Duodenal mucosa (tissue), 2 donors: ENCODE data around the gene GPR12.

Experiments used
- H3K27ac ChIP-seq: one replicate; pipeline ENCODE4 v1.7.0; 2013; ENCODE audit warnings: low read depth, low read length
- H3K27me3 ChIP-seq, 2 donors: one replicate each; pipeline ENCODE4 v1.7.0; 2013; ENCODE audit warnings: low read length in 2 of 2, control low read depth in 1 of 2; ENCODE audit not compliant: insufficient read depth in 2 of 2, control insufficient read depth in 1 of 2
- H3K36me3 ChIP-seq, 2 donors: one replicate each; pipeline ENCODE4 v1.7.0; 2013; ENCODE audit warnings: low read length in 2 of 2, control low read depth in 1 of 2; ENCODE audit not compliant: insufficient read depth in 2 of 2, control insufficient read depth in 1 of 2
- H3K4me1 ChIP-seq, 2 donors: one replicate each; pipeline ENCODE4 v1.7.0; 2013; ENCODE audit warnings: low read length in 2 of 2, control low read depth in 1 of 2; ENCODE audit not compliant: insufficient read depth in 2 of 2, control insufficient read depth in 1 of 2
- H3K4me3 ChIP-seq, 2 donors: one replicate each; pipeline ENCODE4 v1.7.0; 2013; ENCODE audit warnings: low read length in 2 of 2, low read depth in 1 of 2
- H3K9ac ChIP-seq, 2 donors: one replicate each; pipeline ENCODE4 v1.7.0; 2013; ENCODE audit warnings: low read length in 2 of 2, low read depth in 1 of 2
- H3K9me3 ChIP-seq, 2 donors: one replicate each; pipeline ENCODE4 v1.7.0; 2013; ENCODE audit warnings: low read length in 2 of 2, control low read depth in 1 of 2; ENCODE audit not compliant: control insufficient read depth in 1 of 2

The GPR12 gene, protein sequence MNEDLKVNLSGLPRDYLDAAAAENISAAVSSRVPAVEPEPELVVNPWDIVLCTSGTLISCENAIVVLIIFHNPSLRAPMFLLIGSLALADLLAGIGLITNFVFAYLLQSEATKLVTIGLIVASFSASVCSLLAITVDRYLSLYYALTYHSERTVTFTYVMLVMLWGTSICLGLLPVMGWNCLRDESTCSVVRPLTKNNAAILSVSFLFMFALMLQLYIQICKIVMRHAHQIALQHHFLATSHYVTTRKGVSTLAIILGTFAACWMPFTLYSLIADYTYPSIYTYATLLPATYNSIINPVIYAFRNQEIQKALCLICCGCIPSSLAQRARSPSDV

DNA sequence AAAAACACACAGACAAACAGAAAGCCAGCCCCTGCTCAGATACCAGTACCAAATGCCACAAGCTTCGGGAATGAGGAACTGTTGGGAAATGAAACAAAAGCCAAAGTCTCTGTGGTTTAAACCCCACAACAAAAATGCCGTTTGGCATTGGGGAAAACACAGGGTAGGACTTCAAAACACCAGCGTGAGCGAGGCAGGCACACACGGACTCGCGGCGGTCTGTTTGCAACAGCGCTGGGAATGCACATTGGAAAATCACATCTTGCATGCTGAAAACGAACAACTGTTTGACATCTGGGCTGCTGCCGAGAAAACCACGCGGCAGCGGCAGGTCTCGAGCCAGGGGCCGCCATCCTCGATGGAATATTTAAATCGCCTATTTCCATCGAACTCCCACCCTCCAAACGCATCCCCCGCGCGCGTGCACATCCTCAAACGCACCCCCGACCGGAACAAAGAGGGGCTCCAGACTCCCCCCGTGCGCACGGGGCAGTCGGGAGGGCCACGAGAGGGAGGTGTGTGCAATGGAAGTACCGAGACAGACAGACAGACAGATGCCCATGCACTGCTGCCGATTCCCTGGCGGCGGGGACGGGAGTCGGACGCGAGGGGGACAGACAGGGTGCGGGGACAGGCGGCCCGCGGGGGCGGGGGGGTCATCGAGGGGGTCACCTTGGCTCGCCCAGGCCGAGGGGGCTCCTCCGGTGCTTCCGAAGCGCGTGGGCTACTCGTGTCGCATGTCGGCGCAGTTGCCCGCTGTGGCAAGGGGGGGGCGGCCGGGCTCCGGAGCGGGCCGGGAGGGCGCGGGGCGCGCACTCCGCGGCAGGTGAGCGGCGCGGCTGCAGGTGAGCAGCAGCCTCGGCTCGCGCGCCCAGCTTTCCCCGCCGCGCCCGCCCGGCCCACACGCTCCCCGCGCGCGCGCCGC, at the start of gene GPR12:
GPR12 (minus strand) TSS at position 880 of the 925 bp plus-strand sequence. CDS start 959 bp downstream, outside the sequence.
- H3K27ac ChIP-seq: no peak within 1 kb of the TSS
- H3K4me1 ChIP-seq: peaks cover 0 to 5% of the 10 kb centered on the region in 2 donors
- peak within 1 kb of the TSS in 1 of 2 donors; percentile 40 for H3K4me3 ChIP-seq
- H3K27me3 ChIP-seq: peaks cover 36 to 38% of the 10 kb centered on the region in 2 donors
- H3K9me3 ChIP-seq: no peaks in the 10 kb centered on the region
- no peaks in the 10 kb centered on the region for H3K36me3 ChIP-seq
- no peak within 1 kb of the TSS for H3K9ac ChIP-seq

DNA sequence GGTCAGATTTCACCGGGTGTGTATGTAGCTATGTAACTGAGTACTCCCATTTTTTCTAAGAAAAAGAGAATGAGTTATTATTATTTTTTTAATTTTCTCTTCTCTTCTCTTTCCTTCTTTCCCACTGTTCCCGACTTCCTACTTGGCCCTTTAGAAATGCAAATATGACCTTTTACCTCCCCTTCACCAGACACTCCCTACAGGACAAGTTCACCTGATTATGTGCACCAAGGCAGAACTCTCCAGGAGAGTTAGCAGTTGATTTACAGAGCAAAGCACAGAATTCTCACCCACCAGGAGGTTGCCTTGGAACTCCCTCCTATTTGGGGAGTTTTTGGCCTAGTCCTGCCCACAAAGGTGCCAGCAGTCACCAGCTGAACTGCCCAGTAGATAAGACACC, 49.5 kb upstream of the GPR12 start:
- H3K27ac ChIP-seq: no peak overlapping the region
- peaks cover 4 to 8% of the 10 kb centered on the region in 2 donors for H3K4me1 ChIP-seq
- no peak overlapping the region for H3K4me3 ChIP-seq
- H3K9me3 ChIP-seq: no peaks in the 10 kb centered on the region
- H3K27me3 ChIP-seq: peaks cover 0 to 3% of the 10 kb centered on the region in 2 donors
- no peak overlapping the region for H3K9ac ChIP-seq
- no peaks in the 10 kb centered on the region for H3K36me3 ChIP-seq

DNA sequence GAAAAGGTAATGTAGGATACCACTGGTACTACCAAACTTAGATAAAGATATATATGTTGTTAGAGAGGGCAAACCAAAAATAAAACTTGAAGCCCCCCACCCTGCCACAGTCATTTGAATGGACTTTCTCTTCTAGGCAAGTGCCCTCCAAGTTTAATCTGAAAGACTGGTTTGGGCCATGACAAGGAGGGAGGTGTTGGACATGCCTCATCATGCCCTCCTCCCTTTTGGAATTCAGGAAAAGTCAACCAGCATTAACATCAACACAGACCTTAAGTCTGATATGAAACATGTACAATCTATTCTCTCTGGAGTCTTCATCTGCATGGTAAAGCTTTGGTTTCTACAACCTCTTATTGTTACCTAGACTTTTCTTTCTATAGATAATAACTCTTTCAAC, 46.3 kb upstream of the GPR12 start:
- Histone ChIP-seq H3K4me3 (no peak overlapping the region), H3K36me3 (no peaks in the 10 kb centered on the region), H3K27ac (no peak overlapping the region), H3K9ac (no peak overlapping the region), H3K4me1 (peaks cover 4 to 8% of the 10 kb centered on the region in 2 donors), H3K9me3 (no peaks in the 10 kb centered on the region), H3K27me3 (peaks cover 0 to 3% of the 10 kb centered on the region in 2 donors)

DNA sequence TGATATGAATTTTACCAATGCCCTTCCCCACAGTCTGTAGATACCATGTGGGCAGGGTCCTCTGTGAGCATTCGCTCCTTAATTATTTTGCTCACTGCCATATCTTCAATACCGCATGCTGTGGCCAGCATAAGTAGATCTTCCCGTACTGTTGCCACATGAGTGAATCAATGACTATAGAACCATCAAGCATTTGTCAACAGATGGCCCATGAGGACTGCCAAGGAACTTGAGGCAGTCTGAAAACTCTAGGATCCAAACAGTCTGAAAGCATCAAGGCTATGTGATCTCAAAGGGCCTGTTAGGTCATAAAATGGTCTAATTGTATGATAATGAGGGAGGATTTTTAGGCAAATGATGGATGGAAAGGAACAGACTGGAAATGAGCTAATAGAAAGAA, 27.4 kb upstream of the GPR12 start:
- Histone ChIP-seq H3K9me3 (no peaks in the 10 kb centered on the region), H3K4me3 (no peak overlapping the region), H3K36me3 (no peaks in the 10 kb centered on the region), H3K27ac (no peak overlapping the region), H3K27me3 (peaks cover 0 to 11% of the 10 kb centered on the region in 2 donors), H3K9ac (no peak overlapping the region), H3K4me1 (no peaks in the 10 kb centered on the region)

DNA sequence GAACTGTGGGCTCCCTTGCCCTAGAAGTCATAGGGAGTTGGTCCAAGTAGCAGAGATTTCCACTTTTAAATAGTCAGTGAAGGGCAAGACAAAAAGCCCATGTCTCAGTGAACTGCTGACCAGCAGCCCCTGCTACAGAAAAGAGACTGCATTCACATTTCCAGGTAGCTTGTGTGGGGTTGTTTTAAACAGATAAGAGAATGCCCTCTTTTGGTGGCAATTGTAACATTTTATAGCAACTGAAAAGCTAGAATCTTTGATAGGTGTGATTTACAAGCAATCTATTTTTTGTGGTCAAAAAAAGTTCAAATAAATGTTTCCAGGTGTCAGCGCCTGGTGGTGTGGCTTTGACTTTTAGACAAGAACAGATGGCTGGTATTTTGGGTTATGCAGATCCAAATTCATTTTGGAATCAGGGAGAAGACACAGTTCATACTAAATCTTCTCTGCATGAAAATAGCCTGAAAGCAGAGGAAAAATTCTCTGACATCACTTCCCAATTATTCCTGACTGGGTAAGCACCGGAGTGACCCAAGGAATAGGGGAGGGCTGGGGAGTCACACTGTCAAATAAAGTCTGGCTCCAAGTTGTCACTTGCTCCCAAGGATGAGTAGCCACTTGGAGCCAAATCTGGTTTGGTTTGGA, 26.2 kb upstream of the GPR12 start:
- Histone ChIP-seq H3K36me3 (no peaks in the 10 kb centered on the region), H3K4me3 (no peak overlapping the region), H3K9me3 (no peaks in the 10 kb centered on the region), H3K27ac (no peak overlapping the region), H3K27me3 (peaks cover 0 to 15% of the 10 kb centered on the region in 2 donors), H3K9ac (no peak overlapping the region), H3K4me1 (no peaks in the 10 kb centered on the region)

DNA sequence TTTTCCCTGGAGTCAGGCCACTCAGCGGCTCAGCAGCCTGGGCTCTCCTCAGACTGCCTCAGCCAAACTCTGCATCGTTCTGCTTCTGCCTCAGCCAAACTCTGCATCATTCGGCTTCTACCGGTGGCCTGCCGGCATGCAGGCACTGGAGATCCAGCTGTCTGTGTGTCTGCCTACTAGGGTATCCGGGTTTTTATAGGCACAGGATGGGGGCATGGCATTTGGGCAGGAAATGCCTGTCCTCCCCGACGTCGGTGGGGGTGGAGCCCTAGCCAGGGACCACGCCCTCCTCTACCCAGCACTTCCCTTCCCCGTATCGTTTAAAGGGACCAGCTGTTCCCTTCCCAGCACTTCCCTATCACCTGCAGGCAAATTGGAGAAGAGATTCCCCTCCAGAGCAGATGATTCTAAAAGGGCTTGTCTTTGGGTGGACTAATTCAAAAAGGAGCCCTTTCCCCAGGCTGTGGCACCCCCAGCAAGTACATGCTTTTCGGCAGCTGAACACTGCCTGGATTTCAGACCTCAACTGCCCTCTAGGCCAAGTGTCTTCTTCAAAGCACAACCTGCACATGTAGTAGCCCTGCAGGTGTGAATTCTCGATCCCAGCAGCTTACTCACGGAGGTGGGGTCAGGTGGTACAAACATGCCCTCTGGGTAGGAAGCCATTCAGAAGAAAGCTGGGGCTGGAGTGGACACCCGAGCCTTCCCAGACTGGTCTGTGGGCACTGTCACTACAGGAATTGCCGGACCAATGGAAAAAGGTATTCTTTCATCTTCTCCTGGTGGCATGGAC, 25.4 kb upstream of the GPR12 start:
- Histone ChIP-seq H3K9me3 (no peaks in the 10 kb centered on the region), H3K27me3 (peaks cover 0 to 16% of the 10 kb centered on the region in 2 donors), H3K36me3 (no peaks in the 10 kb centered on the region), H3K4me3 (peak overlapping the region; percentile 39 to 52), H3K9ac (no peak overlapping the region), H3K4me1 (no peaks in the 10 kb centered on the region), H3K27ac (no peak overlapping the region)

DNA sequence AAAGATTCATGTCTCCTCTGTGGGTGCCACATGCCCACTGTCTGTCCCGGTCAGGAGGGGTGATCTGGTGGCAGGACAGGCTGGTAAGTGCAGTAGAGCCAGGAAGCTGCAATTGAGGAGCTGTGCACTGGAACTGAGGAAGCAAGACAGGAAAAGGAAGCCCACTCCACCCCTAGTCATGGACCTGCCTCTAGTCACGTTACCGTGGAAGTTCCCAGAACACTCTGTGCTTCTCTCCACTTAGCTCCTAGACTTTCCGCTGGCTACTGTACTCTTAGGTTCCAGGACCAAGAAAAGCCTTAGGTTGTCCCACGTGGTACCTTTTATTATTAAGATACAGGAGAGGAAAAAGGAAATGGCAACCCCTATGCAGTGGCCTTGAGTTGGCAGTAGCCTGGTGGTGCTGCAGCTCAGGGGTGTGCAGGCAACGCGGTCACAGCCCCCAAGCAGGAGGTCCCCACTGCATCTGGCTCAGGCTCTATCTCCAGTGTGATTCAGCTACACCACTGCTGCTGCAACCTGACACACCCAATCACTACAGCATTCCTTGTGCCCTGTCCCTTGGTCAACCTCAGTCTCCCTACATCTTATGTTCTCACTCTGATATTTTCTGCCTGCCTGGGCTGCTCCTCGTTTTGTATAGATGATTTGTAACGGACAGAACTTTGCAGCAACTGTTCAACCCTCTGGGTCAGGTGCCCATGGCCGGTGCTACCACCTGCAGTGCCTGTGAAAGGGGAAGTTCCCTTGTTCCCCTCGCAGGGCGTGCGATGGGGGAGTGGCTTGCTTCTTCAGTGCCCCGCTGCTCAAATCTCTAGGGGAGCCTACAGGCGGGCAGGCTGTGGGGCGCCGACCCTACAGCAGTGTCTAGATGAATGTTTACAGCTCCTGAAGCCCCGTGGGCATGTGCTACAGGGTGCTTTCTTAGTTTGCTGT, 24.4 kb upstream of the GPR12 start:
- no peaks in the 10 kb centered on the region for H3K9me3 ChIP-seq
- H3K27me3 ChIP-seq: peaks cover 0 to 16% of the 10 kb centered on the region in 2 donors
- peak overlapping the region; percentile 39 to 52 for H3K4me3 ChIP-seq
- H3K27ac ChIP-seq: no peak overlapping the region
- no peaks in the 10 kb centered on the region for H3K4me1 ChIP-seq
- no peaks in the 10 kb centered on the region for H3K36me3 ChIP-seq
- no peak overlapping the region for H3K9ac ChIP-seq

DNA sequence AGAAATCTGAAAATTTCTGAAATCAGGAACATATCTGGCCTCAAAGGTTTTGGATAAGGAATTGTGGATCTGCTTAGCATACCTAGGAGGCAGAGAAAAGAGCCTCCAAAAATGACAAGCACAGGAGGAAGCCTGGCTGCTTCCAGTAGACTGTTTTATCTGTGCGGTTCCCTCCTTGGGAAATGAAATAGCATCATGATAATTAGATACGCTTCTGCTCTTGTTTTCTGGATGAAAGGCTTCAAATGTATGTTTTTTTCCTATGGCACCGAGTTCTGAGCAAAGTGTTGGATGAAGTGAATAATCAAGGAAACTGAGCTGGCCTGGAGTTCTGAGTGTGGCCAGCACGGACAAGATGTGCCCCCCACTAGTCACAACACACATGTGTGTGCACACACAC, 19.8 kb upstream of the GPR12 start:
- Histone ChIP-seq H3K9me3 (no peaks in the 10 kb centered on the region), H3K36me3 (no peaks in the 10 kb centered on the region), H3K27me3 (peaks cover 0 to 11% of the 10 kb centered on the region in 2 donors), H3K9ac (no peak overlapping the region), H3K4me3 (no peak overlapping the region), H3K27ac (no peak overlapping the region), H3K4me1 (no peaks in the 10 kb centered on the region)

DNA sequence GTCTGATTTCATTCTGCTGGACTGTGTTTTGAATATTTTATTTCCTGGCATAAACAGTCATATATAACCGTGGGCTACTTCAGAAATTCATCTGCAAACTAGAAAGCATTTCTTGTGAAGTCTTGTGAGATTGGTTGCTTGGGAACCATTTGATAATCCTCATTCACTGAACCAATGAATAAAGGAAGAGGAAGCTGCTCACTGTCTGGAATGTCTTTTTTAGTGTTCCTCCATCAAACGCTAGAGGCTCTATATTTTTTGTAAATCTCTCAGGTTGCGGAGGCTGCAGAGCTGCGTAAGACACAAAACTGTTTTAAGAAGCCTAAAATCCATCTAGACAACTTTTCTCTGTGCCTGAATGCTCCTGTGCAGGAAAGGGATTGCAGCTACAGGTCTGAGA, 18.7 kb upstream of the GPR12 start:
- H3K4me1 ChIP-seq: no peaks in the 10 kb centered on the region
- H3K9ac ChIP-seq: no peak overlapping the region
- peaks cover 0 to 4% of the 10 kb centered on the region in 2 donors for H3K27me3 ChIP-seq

More for the DNA sequence above, 18.7 kb upstream of the GPR12 start:
- Histone ChIP-seq H3K27ac (no peak overlapping the region), H3K9me3 (no peaks in the 10 kb centered on the region), H3K4me3 (no peak overlapping the region), H3K36me3 (no peaks in the 10 kb centered on the region)
